Esophagus (tissue), 2 donors: ENCODE measurements around the gene PANK2. TPM values are rescaled to one million over a fixed set of nuclear protein-coding genes. Genes with fewer than 3 reads are reported as not detected.
"Not testable (repeated sequence)": the region's sequence is repeated elsewhere in the genome, so short reads cannot be mapped to it uniquely, and the experiment has no call there.

Experiments
- H3K27ac ChIP-seq, 2 donors: one replicate each; pipeline ENCODE4 v1.5.1; 2013; ENCODE audit warnings: low read depth in 2 of 2, mild to moderate bottlenecking in 2 of 2, inconsistent platforms in 1 of 2, low read length in 1 of 2, moderate library complexity in 1 of 2
- H3K27me3 ChIP-seq, 2 donors: one replicate each; pipeline ENCODE4 v1.6.1; 2013; ENCODE audit warnings: low read length in 2 of 2, control low read depth in 1 of 2, mild to moderate bottlenecking in 1 of 2; ENCODE audit not compliant: insufficient read depth in 2 of 2, control insufficient read depth in 1 of 2
- H3K36me3 ChIP-seq, 2 donors: one replicate each; pipeline ENCODE4 v1.6.1; 2013; ENCODE audit warnings: low read length in 1 of 2; ENCODE audit not compliant: control insufficient read depth in 2 of 2, insufficient read depth in 2 of 2
- H3K4me1 ChIP-seq, 2 donors: one replicate each; pipeline ENCODE4 v1.6.1; 2013; ENCODE audit warnings: low read length in 1 of 2; ENCODE audit not compliant: control insufficient read depth in 2 of 2, insufficient read depth in 2 of 2
- H3K4me3 ChIP-seq, 2 donors: one replicate each; pipeline ENCODE4 v1.5.1; 2013; ENCODE audit warnings: low read length in 2 of 2, mild to moderate bottlenecking in 2 of 2, low read depth in 1 of 2, moderate library complexity in 1 of 2
- H3K9me3 ChIP-seq, 2 donors: one replicate each; pipeline ENCODE4 v1.6.1; 2013; ENCODE audit warnings: mild to moderate bottlenecking in 2 of 2, low read depth in 1 of 2, low read length in 1 of 2, moderate library complexity in 1 of 2; ENCODE audit not compliant: control insufficient read depth in 2 of 2, insufficient read depth in 1 of 2
- WGBS, 2 donors: extraction: QIAGEN DNeasy Blood & Tissue Kit; methylation state at CpG; one replicate each; pipeline ENCODE4 v1.1.7; 2013; 5-methylcytosine and 5-hydroxymethylcytosine counted together
- polyA plus RNA-seq, 2 donors: library from polyadenylated mRNA; stranded (reverse); fragments of 200-250 nt; gene quantifications; one replicate each; pipeline ENCODE4 v1.2.3, GENCODE V29; 2013
- donor health status: healthy with polysubstance abuse.
- donor health status: Bipolar disorder and iron deficiency.

Gene PANK2
- polyA plus RNA-seq, 2 donors: 31.0 to 31.9 TPM

- Histone ChIP-seq H3K27me3 (no peaks in the 10 kb centered on the region), H3K4me1 (peaks cover 0 to 4% of the 10 kb centered on the region in 2 donors), H3K9me3 (no peaks in the 10 kb centered on the region), H3K36me3 (peaks cover 26 to 49% of the 10 kb centered on the region in 2 donors), H3K27ac (no peak overlapping the region), H3K4me3 (no peak overlapping the region)
- 62 to 75% methylated on average over 2 of the region's 2 CpGs for WGBS, 2 donors
Observed at GRCh38 chr20:3867802-3868201, 21.4 kb upstream of the PANK2 start.

- 78 to 84% methylated on average over 10 of the region's 10 CpGs for WGBS, 2 donors
- H3K9me3 ChIP-seq: no peaks in the 10 kb centered on the region
- H3K4me1 ChIP-seq: peaks cover 0 to 4% of the 10 kb centered on the region in 2 donors
- peaks cover 7 to 31% of the 10 kb centered on the region in 2 donors for H3K36me3 ChIP-seq
- no peak overlapping the region for H3K4me3 ChIP-seq
- peak overlapping the region in 1 of 2 donors; percentile 27 for H3K27ac ChIP-seq
- no peaks in the 10 kb centered on the region for H3K27me3 ChIP-seq
Observed at GRCh38 chr20:3869839-3870634, 19.1 kb upstream of the PANK2 start.

- WGBS, 2 donors: 79 to 84% methylated on average over 4 of the region's 4 CpGs
- peaks cover 0 to 15% of the 10 kb centered on the region in 2 donors for H3K36me3 ChIP-seq
- peaks cover 0 to 4% of the 10 kb centered on the region in 2 donors for H3K4me1 ChIP-seq
- H3K27ac ChIP-seq: no peak overlapping the region
- H3K9me3 ChIP-seq: no peaks in the 10 kb centered on the region
- H3K27me3 ChIP-seq: no peaks in the 10 kb centered on the region
- H3K4me3 ChIP-seq: no peak overlapping the region
Observed at GRCh38 chr20:3871550-3872265, 17.5 kb upstream of the PANK2 start.

- no peaks in the 10 kb centered on the region for H3K9me3 ChIP-seq
- peaks cover 0 to 10% of the 10 kb centered on the region in 2 donors for H3K36me3 ChIP-seq
- no peaks in the 10 kb centered on the region for H3K27me3 ChIP-seq
- H3K27ac ChIP-seq: no peak overlapping the region
- peaks cover 0 to 4% of the 10 kb centered on the region in 2 donors for H3K4me1 ChIP-seq
- WGBS, 2 donors: 99% methylated on average over 5 of the region's 5 CpGs
- no peak overlapping the region for H3K4me3 ChIP-seq
Observed at GRCh38 chr20:3873507-3873906, 15.7 kb upstream of the PANK2 start.

- Histone ChIP-seq H3K27ac (no peak overlapping the region), H3K9me3 (no peaks in the 10 kb centered on the region), H3K27me3 (no peaks in the 10 kb centered on the region), H3K4me1 (peaks cover 0 to 4% of the 10 kb centered on the region in 2 donors), H3K36me3 (peaks cover 0 to 10% of the 10 kb centered on the region in 2 donors), H3K4me3 (no peak overlapping the region)
- 55 to 81% methylated on average over 3 of the region's 3 CpGs for WGBS, 2 donors
Observed at GRCh38 chr20:3874194-3874844, 14.9 kb upstream of the PANK2 start.

- no peak overlapping the region for H3K4me3 ChIP-seq
- H3K36me3 ChIP-seq: peaks cover 0 to 6% of the 10 kb centered on the region in 2 donors
- H3K27ac ChIP-seq: no peak overlapping the region
- no peaks in the 10 kb centered on the region for H3K4me1 ChIP-seq
- no peaks in the 10 kb centered on the region for H3K27me3 ChIP-seq
- no peaks in the 10 kb centered on the region for H3K9me3 ChIP-seq
- WGBS, 2 donors: 85 to 89% methylated on average over 9 of the region's 9 CpGs
Observed at GRCh38 chr20:3875378-3875974, 13.7 kb upstream of the PANK2 start.

GRCh38 chr20:3876000-3876399 is 13.2 kb upstream of the PANK2 start:
- 57 to 80% methylated on average over 1 of the region's 1 CpG for WGBS, 2 donors

GRCh38 chr20:3876676-3877075 is 12.5 kb upstream of the PANK2 start:
- Histone ChIP-seq H3K36me3 (peaks cover 0 to 6% of the 10 kb centered on the region in 2 donors), H3K9me3 (no peaks in the 10 kb centered on the region), H3K27me3 (no peaks in the 10 kb centered on the region), H3K27ac (no peak overlapping the region), H3K4me1 (no peaks in the 10 kb centered on the region), H3K4me3 (no peak overlapping the region)

More at GRCh38 chr20:3876000-3876399, 13.2 kb upstream of the PANK2 start:
- Histone ChIP-seq H3K9me3 (no peaks in the 10 kb centered on the region), H3K4me3 (no peak overlapping the region), H3K36me3 (peaks cover 0 to 6% of the 10 kb centered on the region in 2 donors), H3K27ac (no peak overlapping the region), H3K27me3 (no peaks in the 10 kb centered on the region), H3K4me1 (no peaks in the 10 kb centered on the region)

GRCh38 chr20:3878921-3879274 is 10.3 kb upstream of the PANK2 start:
- not testable (repeated sequence) for H3K4me3 ChIP-seq, H3K27ac ChIP-seq, H3K4me1 ChIP-seq, H3K36me3 ChIP-seq, H3K27me3 ChIP-seq, H3K9me3 ChIP-seq
- 96 to 98% methylated on average over 4 of the region's 4 CpGs for WGBS, 2 donors
